Gastroesophageal sphincter (tissue), 4 donors: Measurements from ENCODE around the gene EPOP. TPM values are rescaled to one million over a fixed set of nuclear protein-coding genes. Genes with fewer than 3 reads are reported as not detected.

Source experiments
- ATAC-seq: fragments of 150-250 bp; one replicate; pipeline ENCODE4 v1.9.1; 2016; ENCODE audit warnings: mild to moderate bottlenecking, moderate library complexity
- H3K27ac ChIP-seq, 4 donors: fragments of 200-600 bp; sonication (generic) in 3 of 4; 1 replicate in 3 of 4; 2 replicates in 1 of 4; pipeline ENCODE4 v1.5.1; 2016 to 2019
- H3K27me3 ChIP-seq: fragments of 200-600 bp; sonication (generic); one replicate; pipeline ENCODE4 v1.5.1; 2019
- H3K36me3 ChIP-seq, 2 donors: fragments of 200-600 bp; sonication (generic); one replicate each; pipeline ENCODE4 v1.5.1; 2019; ENCODE audit warnings: control low read depth in 1 of 2
- H3K4me1 ChIP-seq, 3 donors: fragments of 200-600 bp; sonication (generic); 1 replicate in 2 of 3; 2 replicates in 1 of 3; pipeline ENCODE4 v1.5.1; 2016 to 2019; ENCODE audit warnings: control low read depth in 2 of 3
- H3K4me3 ChIP-seq, 2 donors: fragments of 200-600 bp; sonication (generic); one replicate each; pipeline ENCODE4 v1.5.1; 2019; ENCODE audit warnings: mild to moderate bottlenecking in 1 of 2, moderate library complexity in 1 of 2
- H3K9me3 ChIP-seq, 3 donors: fragments of 200-600 bp; sonication (generic); one replicate each; pipeline ENCODE4 v1.5.1; 2017 to 2019; ENCODE audit warnings: control low read depth in 2 of 3
- EP300 ChIP-seq: sonication (generic); formaldehyde crosslinking; IDR thresholded peaks from one replicate; pipeline ENCODE4 v1.6.1; 2017; ENCODE audit warnings: antibody characterized with exemption, mild to moderate bottlenecking
- POLR2A ChIP-seq, 2 donors: fragments of 450-650 bp; IDR thresholded peaks; one replicate each; pipeline ENCODE4 v1.6.1; 2017; ENCODE audit warnings: antibody characterized with exemption in 2 of 2, mild to moderate bottlenecking in 2 of 2, moderate library complexity in 1 of 2
- POLR2AphosphoS5 ChIP-seq: sonication (generic); formaldehyde crosslinking; IDR thresholded peaks from one replicate; pipeline ENCODE4 v1.6.1; 2017; ENCODE audit warnings: antibody characterized with exemption
- WGBS, 2 donors: methylation state at CpG; one replicate each; pipeline ENCODE4 v1.1.5; 2018; ENCODE audit warnings: low coverage in 1 of 2; 5-methylcytosine and 5-hydroxymethylcytosine counted together
- total RNA-seq, 4 donors: library from RNA; depleted of rRNA; stranded (reverse); fragments of >200 nt; gene quantifications; one replicate each; pipeline ENCODE4 v1.1.0, GENCODE V29; 2016
- TF ChIP-seq, protein P1 (sequence below), 4 experiments: fragments of 200-600 bp in 2 of 4; fragments of 450-650 bp in 2 of 4; sonication (generic) in 1 of 4; IDR thresholded peaks; one replicate each; pipeline ENCODE4 v1.5.1; 2017 to 2019; ENCODE audit warnings: antibody characterized with exemption in 4 of 4, mild to moderate bottlenecking in 2 of 4, moderate library complexity in 2 of 4

Gene EPOP
- total RNA-seq, 4 donors from 2014 or later = 0.31 to 3.5 (median 1.5) TPM

DNA sequence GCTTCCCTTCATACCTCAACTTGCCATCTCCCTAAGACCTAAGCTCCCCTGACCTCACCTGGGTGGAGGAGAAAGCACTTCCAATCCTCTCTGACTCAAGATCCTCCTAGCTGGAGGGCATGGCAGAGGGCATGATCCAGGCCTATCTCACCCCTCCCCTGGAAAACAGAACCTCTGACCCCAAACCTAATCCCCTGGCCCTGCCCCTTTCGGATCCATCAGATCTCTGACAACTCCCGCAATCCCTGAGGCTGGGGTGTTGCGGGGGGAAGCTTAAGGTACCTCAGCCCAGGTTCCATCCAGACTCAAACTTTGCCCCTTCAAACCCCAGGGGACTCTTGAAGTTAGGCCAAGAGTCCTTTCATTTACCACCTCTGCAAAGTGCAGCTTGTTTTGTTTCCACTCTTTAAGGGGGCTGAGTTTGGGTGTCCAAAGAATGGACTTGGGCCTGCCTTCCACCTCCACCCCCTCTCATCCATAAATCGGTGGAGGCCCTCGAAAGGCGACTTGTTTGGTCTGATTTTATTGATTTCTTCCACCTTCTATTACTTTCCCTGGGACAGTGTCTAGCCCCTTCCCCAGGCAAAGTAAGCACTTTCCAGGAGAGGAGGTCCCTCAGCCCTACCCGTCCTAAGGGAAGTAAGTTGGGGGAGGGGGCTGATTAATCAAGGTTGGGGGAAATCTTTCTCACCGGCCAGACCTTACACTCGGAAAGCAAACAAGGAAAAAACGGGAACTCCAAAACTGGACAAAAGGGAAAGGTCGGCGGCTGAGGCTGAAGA lies 2.6 kb downstream of the EPOP start:
- no peak for TF ChIP-seq POLR2A (IDR thresholded peaks at IDR 0.05)
- ATAC-seq = no peak
- H3K27me3 ChIP-seq = peaks cover 85% of the 10 kb centered on the region

DNA sequence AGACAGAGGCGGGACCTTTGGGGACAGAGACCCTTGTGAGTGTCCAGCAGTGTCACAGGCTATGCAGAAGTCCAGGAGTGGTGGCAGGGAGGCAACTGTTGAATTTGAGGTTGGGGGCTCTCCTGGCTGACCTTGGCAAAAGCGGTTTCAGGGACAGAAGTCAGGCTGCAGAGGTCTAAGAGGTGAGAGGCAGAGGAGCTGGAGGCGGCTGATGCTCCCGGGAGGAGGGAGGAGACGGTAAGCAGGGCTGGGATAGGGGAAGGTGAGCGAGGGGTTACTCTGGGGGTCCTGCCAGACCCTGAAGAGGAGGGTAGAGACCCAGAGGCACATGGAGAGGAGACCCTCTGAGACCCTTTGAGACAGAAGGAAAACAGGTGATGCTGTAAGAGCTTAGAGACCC lies 5.2 kb downstream of the EPOP start:
- H3K4me3 ChIP-seq = no peak overlapping the region
- no peak overlapping the region for H3K27ac ChIP-seq
- TF ChIP-seq EP300 (no peak), POLR2A (IDR thresholded peaks at IDR 0.05) (no peak), POLR2AphosphoS5 (no peak)
- TF ChIP-seq, protein P1, sequence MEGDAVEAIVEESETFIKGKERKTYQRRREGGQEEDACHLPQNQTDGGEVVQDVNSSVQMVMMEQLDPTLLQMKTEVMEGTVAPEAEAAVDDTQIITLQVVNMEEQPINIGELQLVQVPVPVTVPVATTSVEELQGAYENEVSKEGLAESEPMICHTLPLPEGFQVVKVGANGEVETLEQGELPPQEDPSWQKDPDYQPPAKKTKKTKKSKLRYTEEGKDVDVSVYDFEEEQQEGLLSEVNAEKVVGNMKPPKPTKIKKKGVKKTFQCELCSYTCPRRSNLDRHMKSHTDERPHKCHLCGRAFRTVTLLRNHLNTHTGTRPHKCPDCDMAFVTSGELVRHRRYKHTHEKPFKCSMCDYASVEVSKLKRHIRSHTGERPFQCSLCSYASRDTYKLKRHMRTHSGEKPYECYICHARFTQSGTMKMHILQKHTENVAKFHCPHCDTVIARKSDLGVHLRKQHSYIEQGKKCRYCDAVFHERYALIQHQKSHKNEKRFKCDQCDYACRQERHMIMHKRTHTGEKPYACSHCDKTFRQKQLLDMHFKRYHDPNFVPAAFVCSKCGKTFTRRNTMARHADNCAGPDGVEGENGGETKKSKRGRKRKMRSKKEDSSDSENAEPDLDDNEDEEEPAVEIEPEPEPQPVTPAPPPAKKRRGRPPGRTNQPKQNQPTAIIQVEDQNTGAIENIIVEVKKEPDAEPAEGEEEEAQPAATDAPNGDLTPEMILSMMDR (IDR thresholded peaks at IDR 0.05) = no peak
- ATAC-seq = no peak
- no peaks in the 10 kb centered on the region for H3K36me3 ChIP-seq
- 8 to 27% methylated on average over 2 to 6 of the region's 6 CpGs for WGBS, 2 donors
- no peaks in the 10 kb centered on the region for H3K9me3 ChIP-seq
- peaks cover 0 to 16% (median 14%) of the 10 kb centered on the region in 3 donors for H3K4me1 ChIP-seq
- H3K27me3 ChIP-seq = peaks cover 63% of the 10 kb centered on the region

More for the DNA sequence above, 2.6 kb downstream of the EPOP start:
- H3K4me1 ChIP-seq = peaks cover 0 to 35% (median 20%) of the 10 kb centered on the region in 3 donors
- WGBS, 2 donors = 70 to 84% methylated on average over 5 to 8 of the region's 12 CpGs
- H3K27ac ChIP-seq = no peak overlapping the region
- H3K36me3 ChIP-seq = no peaks in the 10 kb centered on the region
- no peak overlapping the region for H3K4me3 ChIP-seq
- H3K9me3 ChIP-seq = no peaks in the 10 kb centered on the region

DNA sequence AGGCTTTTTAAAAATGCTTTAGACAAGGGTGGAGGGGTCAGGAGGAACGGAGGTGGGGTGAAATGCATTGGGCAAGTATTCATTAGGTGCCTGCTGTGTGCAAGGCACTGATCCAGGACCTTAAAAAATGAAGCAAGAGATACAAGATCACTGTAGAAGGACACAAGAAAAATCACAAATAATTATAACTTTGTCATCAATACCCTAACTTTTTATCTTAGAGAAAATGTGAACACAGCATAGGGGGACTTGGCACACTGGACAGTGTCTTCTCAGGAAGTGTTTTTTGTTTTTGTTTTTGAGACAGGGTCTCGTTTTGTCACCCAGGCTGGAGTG lies 7.0 kb downstream of the EPOP start:
- H3K4me3 ChIP-seq = no peak overlapping the region
- ATAC-seq = no peak
- H3K4me1 ChIP-seq = no peaks in the 10 kb centered on the region
- no peaks in the 10 kb centered on the region for H3K36me3 ChIP-seq
- no peak overlapping the region for H3K27ac ChIP-seq
- 39 to 50% methylated on average over 2 of the region's 2 CpGs for WGBS, 2 donors
- TF ChIP-seq POLR2AphosphoS5 (no peak), EP300 (no peak), POLR2A (IDR thresholded peaks at IDR 0.05) (no peak)
- TF ChIP-seq, protein P1 (IDR thresholded peaks at IDR 0.05) = no peak
- peaks cover 60% of the 10 kb centered on the region for H3K27me3 ChIP-seq
- no peaks in the 10 kb centered on the region for H3K9me3 ChIP-seq

DNA sequence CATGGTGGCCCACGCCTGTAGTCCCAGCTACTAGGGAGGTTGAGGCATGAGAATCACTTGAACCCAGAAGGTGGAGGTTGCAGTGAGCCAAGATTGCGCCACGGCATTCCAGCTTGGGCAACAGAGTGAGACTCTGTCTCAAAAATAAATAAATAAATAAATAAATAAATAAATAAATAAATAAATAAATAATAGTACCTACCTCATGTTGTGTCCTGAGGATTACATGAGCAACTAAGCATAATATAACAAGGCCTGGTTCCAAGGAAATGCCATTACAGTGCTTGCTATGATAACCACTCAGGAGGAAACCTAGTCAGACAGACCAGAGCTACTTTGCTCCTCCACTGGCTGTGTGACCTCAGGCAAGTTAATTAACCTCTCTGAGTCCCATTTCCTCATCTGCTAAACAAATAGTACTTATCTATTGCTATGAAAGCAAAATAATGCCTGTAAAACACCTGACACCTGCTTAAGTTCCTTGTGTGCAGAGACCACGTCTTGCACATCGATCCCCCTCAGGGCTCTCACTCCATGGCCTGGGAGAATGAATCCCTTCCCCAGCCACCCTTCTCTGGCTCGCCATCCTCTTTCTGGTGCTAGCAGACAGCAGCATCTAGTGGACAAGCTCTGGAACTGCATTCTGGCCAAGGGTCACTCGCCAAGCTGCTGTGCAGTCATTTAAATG lies 7.5 kb downstream of the EPOP start:
- H3K27me3 ChIP-seq = peaks cover 55% of the 10 kb centered on the region
- no peak overlapping the region for H3K4me3 ChIP-seq
- H3K9me3 ChIP-seq = no peaks in the 10 kb centered on the region
- ATAC-seq = peak; percentile 72
- H3K36me3 ChIP-seq = no peaks in the 10 kb centered on the region
- WGBS, 2 donors = 37 to 45% methylated on average over 4 to 7 of the region's 7 CpGs
- TF ChIP-seq, protein P1 (IDR thresholded peaks at IDR 0.05) = peak in 3 of 4 experiments; percentile 96 to 98 (median 98)
- TF ChIP-seq POLR2A (IDR thresholded peaks at IDR 0.05) = no peak
- no peaks in the 10 kb centered on the region for H3K4me1 ChIP-seq
- H3K27ac ChIP-seq = no peak overlapping the region

DNA sequence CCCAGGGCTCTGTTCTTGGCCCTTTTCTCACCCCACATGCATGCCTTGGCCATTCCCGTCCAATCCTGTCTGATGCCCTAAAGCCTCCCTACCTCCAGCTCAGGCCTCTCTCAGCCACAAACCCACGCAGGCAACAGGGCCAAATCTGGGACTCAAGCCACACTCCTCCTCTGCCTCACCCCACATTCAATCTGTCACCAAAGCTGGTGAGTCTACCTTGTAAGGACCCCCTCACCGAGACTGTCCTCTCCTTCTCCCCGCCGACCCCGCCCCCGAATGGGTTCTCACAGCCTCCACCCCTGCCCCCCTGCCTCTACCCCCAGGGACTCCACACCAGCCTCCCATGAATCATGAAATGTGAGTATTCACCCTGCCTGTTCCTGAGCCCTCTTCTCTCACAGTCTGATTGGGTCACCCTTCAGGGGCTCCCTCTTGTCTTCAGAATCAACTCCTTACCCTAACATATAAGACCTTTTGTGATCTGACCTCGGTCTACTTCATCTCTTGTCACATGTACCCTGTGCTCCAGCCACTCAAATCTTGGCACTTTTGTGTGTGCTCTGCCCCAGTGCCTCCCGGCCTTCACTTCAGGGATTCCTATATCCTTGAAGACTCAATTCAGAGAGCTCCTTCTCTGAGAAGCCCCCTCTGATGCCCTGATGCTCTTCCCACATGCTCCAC lies 10.7 kb downstream of the EPOP start:
- Histone ChIP-seq H3K4me1 (no peaks in the 10 kb centered on the region), H3K27ac (no peak overlapping the region), H3K36me3 (no peaks in the 10 kb centered on the region), H3K9me3 (no peaks in the 10 kb centered on the region), H3K27me3 (peaks cover 25% of the 10 kb centered on the region), H3K4me3 (no peak overlapping the region)
- WGBS, 2 donors = 77 to 100% methylated on average over 1 to 6 of the region's 9 CpGs
- TF ChIP-seq POLR2AphosphoS5 (no peak), EP300 (no peak), POLR2A (IDR thresholded peaks at IDR 0.05) (no peak)
- TF ChIP-seq, protein P1 (IDR thresholded peaks at IDR 0.05) = no peak
- ATAC-seq = no peak
